HG02852 (cell line): Measurements from ENCODE around the gene ABHD5.

Experiments used
- ATAC-seq: cut with Tn5 transposase; IDR thresholded peaks from one replicate; pipeline ENCODE4 v1.9.1; 2021; ENCODE audit warnings: mild to moderate bottlenecking, moderate library complexity; ENCODE audit not compliant: unreplicated experiment

The ABHD5 gene

GRCh38 chr3:43709022-43709421, 18.3 kb downstream of the ABHD5 start:
- no peak for ATAC-seq

- ATAC-seq: no peak
These were observed 19.9 kb downstream of the ABHD5 start for GRCh38 chr3:43710607-43711006.

- ATAC-seq: no peak
These were observed 27.6 kb downstream of the ABHD5 start for GRCh38 chr3:43718296-43718695.

- no peak for ATAC-seq
These were observed 32.5 kb downstream of the ABHD5 start for GRCh38 chr3:43723121-43723734.

DNA sequence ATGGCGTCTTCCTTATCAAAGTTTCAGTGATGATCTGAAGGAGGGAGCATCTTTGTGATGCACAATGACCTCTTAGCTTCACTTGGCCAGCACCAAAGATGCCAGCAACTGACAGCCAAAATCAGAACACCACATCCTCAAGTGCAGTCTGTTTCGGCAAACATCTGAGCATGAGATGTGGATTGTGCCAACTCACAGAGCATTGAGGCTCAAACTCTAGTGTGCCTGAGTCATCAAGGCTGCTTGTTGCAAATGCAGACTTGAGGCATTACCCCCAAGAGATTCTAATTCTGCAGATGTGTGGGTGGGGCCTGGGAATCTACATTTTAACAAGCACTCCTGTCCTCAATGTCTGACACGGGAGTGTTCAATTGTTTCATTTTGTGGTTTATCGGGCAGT, 35.8 kb downstream of the ABHD5 start:
- ATAC-seq: no peak

GRCh38 chr3:43727930-43728329, 37.2 kb downstream of the ABHD5 start:
- ATAC-seq: no peak

- no peak for ATAC-seq
These were observed 37.7 kb downstream of the ABHD5 start for GRCh38 chr3:43728476-43728875.

- ATAC-seq: no peak
These were observed 38.2 kb downstream of the ABHD5 start for GRCh38 chr3:43728947-43729346.

GRCh38 chr3:43729707-43730414, 39.1 kb downstream of the ABHD5 start:
- ATAC-seq: no peak

DNA sequence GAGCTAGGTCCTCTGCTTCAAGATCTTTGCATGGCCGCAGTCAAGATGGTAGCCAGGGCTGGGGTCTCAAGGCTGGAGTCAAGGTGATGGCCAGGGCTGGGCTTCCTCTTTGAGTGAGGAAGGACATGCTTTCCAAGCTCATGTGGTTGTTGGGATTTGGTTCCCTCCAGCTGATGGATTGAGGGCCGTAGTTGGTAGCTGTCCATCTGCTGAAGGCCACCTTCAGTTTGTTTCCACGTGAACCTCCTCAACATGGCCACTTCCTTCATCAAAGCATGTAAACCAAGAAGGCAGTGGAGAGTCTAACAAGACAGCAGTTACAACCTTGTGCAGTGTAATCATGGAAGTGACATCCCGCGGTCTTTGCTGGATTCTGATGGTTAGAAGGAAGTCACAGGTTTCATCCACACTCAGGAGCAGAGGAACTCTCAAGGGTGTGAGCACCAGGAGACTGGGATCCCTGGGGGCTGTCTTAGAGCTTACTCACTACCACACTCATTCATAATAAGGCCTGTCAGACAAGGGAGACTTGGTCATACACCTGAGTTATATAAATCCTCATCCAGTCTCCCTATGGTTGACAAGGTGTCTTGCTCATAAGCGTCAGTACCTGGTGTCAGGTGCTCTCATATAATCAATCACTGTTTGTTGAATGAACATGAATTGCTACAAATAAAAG, 42.1 kb downstream of the ABHD5 start:
- no peak for ATAC-seq

- no peak for ATAC-seq
These were observed 43.0 kb downstream of the ABHD5 start for GRCh38 chr3:43733459-43734384.

DNA sequence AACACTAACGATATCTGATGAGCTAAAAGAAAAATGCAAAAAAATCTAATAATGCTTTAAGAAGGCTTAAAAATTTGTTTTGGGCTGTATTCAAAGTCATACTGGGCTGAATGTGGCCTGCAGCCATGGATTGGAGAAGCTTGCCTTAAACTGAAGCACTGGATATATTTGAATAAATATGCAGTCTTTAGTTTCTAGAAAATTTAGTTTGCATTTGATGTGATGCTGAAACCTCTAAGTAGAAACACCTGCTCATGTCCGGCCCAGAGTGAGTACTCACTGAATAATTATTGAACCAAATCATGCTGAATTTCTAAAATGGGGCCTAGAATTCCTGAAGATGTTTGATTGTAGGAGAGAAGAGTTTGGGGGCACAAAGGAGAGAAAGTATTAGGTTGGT, 43.9 kb downstream of the ABHD5 start:
- no peak for ATAC-seq

DNA sequence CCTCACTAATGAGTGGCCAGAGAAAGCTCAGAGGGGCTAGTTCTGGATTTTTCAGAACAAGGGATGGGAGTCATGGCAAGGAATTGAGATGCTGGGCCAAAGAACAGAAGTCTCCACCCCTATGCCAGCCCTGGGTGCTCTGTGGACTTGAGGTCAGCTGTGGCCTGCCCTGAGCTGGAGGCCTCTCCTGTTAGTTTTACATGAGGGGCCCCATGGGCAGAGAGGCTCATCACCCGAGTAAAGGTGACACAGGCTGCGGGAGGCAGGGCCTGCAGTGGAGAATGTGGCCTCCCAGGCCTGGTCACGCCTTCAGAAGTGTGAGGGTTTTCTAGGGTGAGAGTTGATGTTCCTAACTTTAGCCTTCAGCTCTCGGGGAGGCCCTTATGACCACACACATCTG, 44.9 kb downstream of the ABHD5 start:
- no peak for ATAC-seq

DNA sequence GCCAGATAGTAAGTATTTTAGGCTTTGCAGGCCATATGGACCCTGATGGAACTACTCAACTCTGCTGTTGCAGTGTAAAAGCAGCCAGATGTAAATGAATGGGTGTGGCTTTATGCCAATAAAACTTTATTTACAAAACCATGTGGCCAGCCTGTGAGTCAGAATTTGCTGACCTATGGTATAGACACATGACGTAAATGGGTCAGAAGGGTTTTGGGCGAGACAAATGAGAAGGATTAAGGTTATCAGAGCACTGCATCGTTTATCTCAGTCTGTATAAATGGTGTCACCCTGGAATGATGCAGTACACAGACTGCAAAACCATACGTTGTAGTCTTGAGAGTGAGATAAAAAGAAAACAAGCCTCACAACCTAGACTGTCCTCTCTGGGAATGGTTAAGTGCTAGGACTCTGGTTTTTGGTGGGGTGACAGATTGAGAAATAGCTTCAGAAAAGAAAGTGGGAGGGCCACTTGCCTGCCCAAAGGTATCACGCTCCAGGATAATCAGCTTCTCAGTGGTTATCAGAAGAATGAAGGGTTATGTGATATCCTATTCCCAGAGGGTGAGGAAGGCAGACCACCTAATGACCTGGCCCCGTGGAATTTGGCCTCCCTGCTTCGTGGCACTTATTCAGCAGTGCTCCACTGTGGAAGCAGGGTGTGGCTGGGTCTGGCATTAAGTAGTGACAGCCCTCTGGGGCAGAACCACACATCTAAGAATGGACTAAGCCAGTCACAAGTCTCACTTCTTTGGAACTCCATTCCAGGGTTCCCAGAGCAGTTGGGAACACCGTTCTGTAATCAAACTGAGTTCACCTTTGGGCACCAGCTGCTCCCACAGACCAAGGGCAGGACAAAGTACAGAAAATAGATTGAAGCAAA, 46.1 kb downstream of the ABHD5 start:
- ATAC-seq: no peak

GRCh38 chr3:43738305-43738704, 47.6 kb downstream of the ABHD5 start:
- no peak for ATAC-seq

GRCh38 chr3:43742920-43743319, 52.2 kb downstream of the ABHD5 start:
- no peak for ATAC-seq

GRCh38 chr3:43747641-43748040, 56.9 kb downstream of the ABHD5 start:
- no peak for ATAC-seq

GRCh38 chr3:43748179-43748578, 57.4 kb downstream of the ABHD5 start:
- no peak for ATAC-seq

- ATAC-seq: no peak
These were observed 57.9 kb downstream of the ABHD5 start for GRCh38 chr3:43748645-43749044.

DNA sequence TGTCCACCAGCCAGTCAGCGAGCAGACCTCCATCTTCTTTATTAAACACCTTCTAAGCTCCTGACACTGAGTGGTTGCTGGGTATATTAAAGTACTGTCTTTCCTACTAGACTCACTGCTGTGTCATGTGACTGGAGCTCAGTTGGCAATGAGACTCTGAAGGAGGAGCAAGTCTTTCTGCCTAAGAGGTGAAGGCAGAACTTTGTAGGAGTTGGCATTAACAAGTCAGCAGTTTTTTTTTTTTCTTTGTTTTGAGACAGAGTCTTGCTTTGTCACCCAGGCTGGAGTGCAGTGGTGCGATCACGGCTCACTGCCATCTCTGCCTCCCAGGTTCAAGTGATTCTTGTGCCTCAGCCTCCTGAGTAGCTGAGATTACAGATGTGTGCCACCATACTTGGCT, 62.2 kb downstream of the ABHD5 start:
- ATAC-seq: no peak
